Activated CD4-positive, alpha-beta T cell treated with anti-CD3 and anti-CD28 coated beads, Interleukin-2, amount 50 U/mL, for 16 hours (primary cell): ENCODE data around the gene AVPR2.

Source experiments
- DNase-seq: peaks from one replicate; pipeline ENCODE4 v3.0.0-alpha.2; 2020

AVPR2 gene

GRCh38 chrX:153920546-153920945, 16.1 kb downstream of the AVPR2 start:
- DNase-seq, result no peak

GRCh38 chrX:153921070-153921469, 16.6 kb downstream of the AVPR2 start:
- DNase-seq, result no peak

GRCh38 chrX:153921511-153922446, 17.3 kb downstream of the AVPR2 start:
- DNase-seq, result peak; percentile 42

DNA sequence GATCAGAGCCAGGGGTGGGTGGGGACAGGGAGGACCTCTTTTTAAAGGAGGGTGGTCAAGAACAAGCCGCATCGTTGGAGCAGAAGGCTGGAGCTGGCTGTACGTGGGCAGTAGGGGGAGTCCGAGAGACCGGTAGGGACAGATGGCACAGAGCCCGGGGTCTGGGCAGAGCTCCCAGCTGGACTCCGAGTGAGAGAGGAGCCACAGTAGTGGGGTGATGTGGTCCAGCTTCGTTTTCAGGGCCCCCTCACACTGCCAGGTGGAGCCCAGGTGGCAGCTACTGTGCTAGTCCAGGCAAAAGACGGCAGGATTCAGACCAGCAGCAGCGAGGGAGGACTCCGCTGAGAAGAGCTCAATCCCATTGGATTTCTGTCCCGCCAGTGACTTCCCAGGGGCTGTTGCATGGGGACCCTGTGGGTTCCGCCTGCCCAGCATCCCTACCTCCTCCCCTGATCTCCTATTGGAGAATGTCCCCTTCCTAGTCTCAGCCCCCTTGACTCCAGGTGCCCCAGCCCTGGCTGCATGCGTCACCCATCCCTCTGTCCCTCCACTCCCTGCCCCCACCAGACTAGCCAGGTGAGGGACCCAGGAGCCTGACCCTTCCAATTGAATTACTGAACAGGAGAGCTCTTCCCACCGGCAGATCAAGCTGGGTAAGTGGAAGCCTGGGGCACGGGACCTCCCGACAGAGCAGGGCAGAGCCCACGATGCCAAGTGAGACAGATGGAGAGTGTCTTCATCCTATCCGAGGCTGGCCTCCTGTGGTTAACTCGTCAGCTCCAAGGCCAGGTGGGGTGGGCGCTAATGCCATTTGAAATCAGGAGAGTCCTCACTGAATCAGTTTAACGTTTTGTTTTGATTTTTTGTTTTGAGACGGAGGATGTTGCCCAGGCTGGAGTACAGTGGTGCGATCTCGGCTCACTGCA, 18.7 kb downstream of the AVPR2 start:
- DNase-seq, result peak; percentile 35

GRCh38 chrX:153924149-153924861, 19.8 kb downstream of the AVPR2 start:
- DNase-seq, result peak; percentile 44

DNA sequence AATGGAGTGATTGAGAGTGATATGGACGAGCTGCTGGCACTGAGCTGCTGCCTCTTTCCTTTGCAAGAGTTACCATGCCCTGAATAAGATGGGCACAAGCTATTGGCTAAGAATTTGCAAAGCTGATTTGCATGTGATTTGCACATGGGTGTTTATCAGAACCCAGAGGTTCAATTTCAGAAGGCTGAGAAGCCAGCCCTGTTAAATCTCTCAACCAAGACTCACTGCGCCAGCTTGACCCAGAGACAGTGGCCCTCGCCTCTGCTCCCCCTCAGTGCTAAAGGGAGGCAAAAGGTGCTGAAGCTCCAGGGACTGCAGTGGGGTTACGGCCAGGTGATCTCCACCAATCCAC, 20.9 kb downstream of the AVPR2 start:
- peak; percentile 51 for DNase-seq

DNA sequence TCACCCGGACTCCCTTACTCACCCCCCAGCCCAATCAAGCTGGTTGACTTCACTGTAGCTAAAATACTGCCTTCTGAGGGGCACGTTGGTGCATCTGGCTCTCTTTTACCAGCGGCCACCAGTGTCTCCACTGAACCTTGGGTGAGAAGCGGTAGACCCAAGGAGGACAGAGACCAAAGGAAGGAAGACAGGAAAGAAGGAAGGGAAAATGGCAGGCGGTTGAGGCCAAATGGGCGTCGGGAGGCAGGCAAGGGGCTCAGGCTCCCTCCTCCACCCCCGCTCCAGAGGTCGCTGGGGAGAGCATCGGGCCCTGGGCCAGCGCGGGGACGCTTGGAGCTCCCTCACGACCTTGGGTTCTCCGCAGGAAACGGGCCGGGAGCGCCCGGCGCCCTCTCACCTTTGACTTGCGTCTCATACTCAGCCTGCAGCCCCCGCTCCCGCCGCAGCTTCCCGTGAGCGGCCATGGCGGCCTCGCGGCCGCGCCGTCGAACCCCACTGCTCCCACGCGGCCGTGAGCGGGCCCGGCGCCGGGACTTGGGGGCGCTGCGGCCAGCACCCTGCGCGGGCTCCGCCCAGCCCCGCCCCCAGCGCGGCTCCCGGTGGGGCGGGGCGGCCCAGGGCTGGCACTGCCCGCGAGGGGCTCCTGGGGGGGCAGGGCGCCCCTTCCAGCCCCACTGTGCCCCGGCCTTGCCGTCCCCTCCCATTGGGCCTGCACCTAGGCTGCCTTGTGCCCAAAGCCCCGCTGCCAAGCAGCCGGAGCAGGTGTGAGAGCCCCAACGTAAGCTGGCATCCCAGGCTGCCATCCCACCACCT, 21.5 kb downstream of the AVPR2 start, which contains the start of gene ARHGAP4:
Gene ARHGAP4 (minus strand): TSS at position 526 of the 813 bp plus-strand sequence. CDS start 62 bp downstream, at position 464.
- DNase-seq, result peak; percentile 56

GRCh38 chrX:153926552-153926857, 22.0 kb downstream of the AVPR2 start:
- no peak for DNase-seq

- peak; percentile 88 for DNase-seq
Measured at GRCh38 chrX:153926858-153927671, 22.6 kb downstream of the AVPR2 start.

- DNase-seq, result no peak
Measured at GRCh38 chrX:153927672-153927921, 23.1 kb downstream of the AVPR2 start.

- DNase-seq, result peak; percentile 99
Measured at GRCh38 chrX:153927922-153928760, 23.7 kb downstream of the AVPR2 start.

DNA sequence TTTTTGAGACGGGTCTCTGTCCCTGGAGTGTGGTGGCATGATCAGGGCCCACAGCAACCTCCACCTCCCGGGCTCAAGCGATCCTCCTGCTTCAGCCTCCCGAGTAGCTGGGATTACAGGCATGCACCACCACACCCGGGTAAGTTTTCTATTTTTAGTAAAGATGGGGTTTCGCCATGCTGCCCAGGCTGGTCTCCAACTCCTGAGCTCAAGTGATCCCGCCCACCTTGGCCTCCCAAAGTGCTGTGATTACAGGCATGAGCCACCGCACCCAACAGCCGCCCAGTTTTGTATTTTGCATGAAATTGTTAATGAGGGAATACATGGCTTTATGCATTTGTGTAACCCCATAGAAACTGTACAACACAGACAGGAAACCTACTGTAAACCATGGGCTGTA, 24.4 kb downstream of the AVPR2 start:
- no peak for DNase-seq

GRCh38 chrX:153929576-153929975, 25.1 kb downstream of the AVPR2 start:
- DNase-seq, result no peak

GRCh38 chrX:153930011-153930910, 25.8 kb downstream of the AVPR2 start:
- DNase-seq, result no peak

GRCh38 chrX:153931151-153931550, 26.7 kb downstream of the AVPR2 start:
- no peak for DNase-seq

DNA sequence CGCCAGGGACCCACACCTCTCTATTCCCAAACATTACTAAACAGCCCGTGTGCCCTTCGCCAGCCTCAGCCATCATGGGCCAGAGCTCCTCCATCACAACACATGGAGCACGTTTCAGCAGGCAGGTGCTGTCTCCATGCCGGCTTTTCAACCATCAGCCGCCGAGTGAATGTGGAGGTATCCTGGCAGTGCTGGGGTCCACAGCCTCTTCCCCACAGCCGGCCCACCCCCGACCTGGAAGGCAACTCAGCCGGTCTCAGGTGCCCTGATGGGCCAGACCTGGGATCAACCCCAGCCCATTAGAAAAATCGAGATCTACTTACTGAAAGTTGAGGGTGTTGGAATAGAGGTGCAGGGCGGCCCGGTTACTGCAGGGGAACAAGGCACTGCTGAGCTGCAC, 27.3 kb downstream of the AVPR2 start:
- no peak for DNase-seq

- DNase-seq, result no peak
Measured at GRCh38 chrX:153932220-153932915, 27.9 kb downstream of the AVPR2 start.

GRCh38 chrX:153933748-153934147, 29.3 kb downstream of the AVPR2 start:
- DNase-seq, result no peak
